ENCODE results near the gene SPON2. TPM values are rescaled to one million over a fixed set of nuclear protein-coding genes. Genes with fewer than 3 reads are reported as not detected.

SPON2 gene
- total RNA-seq, 3 donors from 2014 or later (not counting 1 experiment from before 2014, with no cell fraction given): 1,124 to 1,574 (median 1,339) TPM

DNA sequence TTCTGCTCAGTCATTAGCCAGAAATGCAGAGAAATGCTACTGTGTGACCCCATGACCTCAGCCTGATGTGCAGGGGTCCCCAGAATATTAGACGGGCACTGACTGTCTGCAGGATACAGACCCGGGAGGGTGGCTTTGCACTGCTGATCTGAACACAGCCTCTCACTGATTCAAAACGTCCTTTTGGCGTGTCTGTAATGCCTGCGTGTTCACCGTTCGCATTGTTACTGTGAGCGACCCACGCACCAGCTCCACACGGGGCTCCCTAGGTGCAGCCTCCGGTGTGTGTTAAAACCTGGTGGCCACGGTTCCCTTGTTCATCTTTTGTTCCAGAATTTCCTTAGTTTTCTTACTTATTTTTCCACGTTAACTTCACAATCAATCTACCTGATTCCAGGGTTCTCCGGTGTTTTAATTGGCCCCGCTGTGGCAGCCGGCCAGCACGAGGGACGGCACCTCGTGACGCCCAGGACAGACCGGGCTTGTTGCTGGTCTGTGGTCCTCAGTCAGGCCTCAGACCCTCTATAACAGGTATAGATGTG is 32.0 kb upstream of the SPON2 start:
- no peaks in the 10 kb centered on the region for H3K27me3 ChIP-seq (ENCODE audit: control insufficient read depth, insufficient read depth, low read length)
- H3K4me1 Mint-ChIP-seq: peaks cover 53 to 72% of the 10 kb centered on the region in 2 donors
- peak overlapping the region; percentile 92 for H3K4me3 Mint-ChIP-seq

DNA sequence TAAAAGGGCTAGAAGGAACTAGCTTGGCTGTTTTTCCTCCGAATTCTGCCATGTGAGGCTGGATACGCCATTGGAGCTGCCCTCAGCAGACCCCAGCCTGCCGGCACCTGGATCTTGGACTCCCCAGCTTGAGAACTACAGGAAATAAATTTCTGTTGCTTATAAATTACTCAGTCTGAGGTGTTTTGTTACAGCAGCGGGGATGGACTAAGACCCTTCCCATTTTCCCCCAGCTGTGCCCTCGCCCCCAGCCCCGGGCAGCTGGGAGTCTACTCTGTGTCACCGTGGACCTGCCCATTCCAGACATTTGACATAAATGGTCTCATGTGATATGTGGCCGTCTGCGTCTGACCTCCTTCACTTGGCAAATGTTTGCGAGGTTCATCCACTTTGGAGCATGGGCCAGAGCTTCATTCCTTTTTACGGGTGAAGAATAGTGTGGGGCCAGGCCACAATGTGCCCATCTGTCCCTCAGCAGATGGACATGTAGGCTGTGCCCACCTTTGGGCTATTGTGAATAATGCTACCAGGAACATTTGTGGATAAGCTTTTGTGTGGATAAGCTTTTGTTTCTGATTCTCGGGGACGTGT is 30.7 kb upstream of the SPON2 start:
- peak overlapping the region; percentile 89 for H3K27ac ChIP-seq (ENCODE audit: low read length)
- Mint-ChIP-seq H3K36me3 (peaks cover 5% of the 10 kb centered on the region), H3K9me3 (no peaks in the 10 kb centered on the region), H3K27me3 (ENCODE audit: low read depth in 2 of 2) (no peaks in the 10 kb centered on the region), H3K4me1 (peaks cover 53 to 71% of the 10 kb centered on the region in 2 donors), H3K4me3 (peak overlapping the region; percentile 92), H3K27ac (peak overlapping the region; percentile 98 to 100)
- H3K27me3 ChIP-seq (ENCODE audit: control insufficient read depth, insufficient read depth, low read length): no peaks in the 10 kb centered on the region
- 61% methylated on average over 13 of the region's 13 CpGs for WGBS (ENCODE audit: insufficient coverage)
- H3K4me3 ChIP-seq (ENCODE audit: low read length): no peak overlapping the region
- TF ChIP-seq, protein P1, sequence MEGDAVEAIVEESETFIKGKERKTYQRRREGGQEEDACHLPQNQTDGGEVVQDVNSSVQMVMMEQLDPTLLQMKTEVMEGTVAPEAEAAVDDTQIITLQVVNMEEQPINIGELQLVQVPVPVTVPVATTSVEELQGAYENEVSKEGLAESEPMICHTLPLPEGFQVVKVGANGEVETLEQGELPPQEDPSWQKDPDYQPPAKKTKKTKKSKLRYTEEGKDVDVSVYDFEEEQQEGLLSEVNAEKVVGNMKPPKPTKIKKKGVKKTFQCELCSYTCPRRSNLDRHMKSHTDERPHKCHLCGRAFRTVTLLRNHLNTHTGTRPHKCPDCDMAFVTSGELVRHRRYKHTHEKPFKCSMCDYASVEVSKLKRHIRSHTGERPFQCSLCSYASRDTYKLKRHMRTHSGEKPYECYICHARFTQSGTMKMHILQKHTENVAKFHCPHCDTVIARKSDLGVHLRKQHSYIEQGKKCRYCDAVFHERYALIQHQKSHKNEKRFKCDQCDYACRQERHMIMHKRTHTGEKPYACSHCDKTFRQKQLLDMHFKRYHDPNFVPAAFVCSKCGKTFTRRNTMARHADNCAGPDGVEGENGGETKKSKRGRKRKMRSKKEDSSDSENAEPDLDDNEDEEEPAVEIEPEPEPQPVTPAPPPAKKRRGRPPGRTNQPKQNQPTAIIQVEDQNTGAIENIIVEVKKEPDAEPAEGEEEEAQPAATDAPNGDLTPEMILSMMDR (IDR thresholded peaks at IDR 0.05): no peak
- peaks cover 95% of the 10 kb centered on the region for H3K4me1 ChIP-seq (ENCODE audit: control insufficient read depth, insufficient read depth, low read length)
- peaks cover 7% of the 10 kb centered on the region for H3K36me3 ChIP-seq (ENCODE audit: control insufficient read depth, insufficient read depth, low read length)
- DNase-seq (peak in 1 of 2 donors; percentile 26), ATAC-seq (no peak)
- intact Hi-C loops (cut with micrococcal nuclease): loop anchor here (1.0 to 5.0 kb wide), 3 partner anchors 16 to 271 kb away; partner anchors contain the start of genes GAK and TMEM175
- H3K9me3 ChIP-seq (ENCODE audit: control insufficient read depth, insufficient read depth, low read length): no peaks in the 10 kb centered on the region

More for the DNA sequence above, 32.0 kb upstream of the SPON2 start:
- no peaks in the 10 kb centered on the region for H3K36me3 Mint-ChIP-seq
- peak; percentile 18 to 26 for DNase-seq
- H3K27ac Mint-ChIP-seq: peak overlapping the region; percentile 98 to 100
- 78% methylated on average over 21 of the region's 21 CpGs for WGBS (ENCODE audit: insufficient coverage)
- no peaks in the 10 kb centered on the region for H3K27me3 Mint-ChIP-seq (ENCODE audit: low read depth in 2 of 2)
- H3K9me3 Mint-ChIP-seq: no peaks in the 10 kb centered on the region
- Histone ChIP-seq H3K4me1 (ENCODE audit: control insufficient read depth, insufficient read depth, low read length) (peaks cover 95% of the 10 kb centered on the region), H3K27ac (ENCODE audit: low read length) (peak overlapping the region; percentile 89), H3K36me3 (ENCODE audit: control insufficient read depth, insufficient read depth, low read length) (peaks cover 5% of the 10 kb centered on the region), H3K9me3 (ENCODE audit: control insufficient read depth, insufficient read depth, low read length) (no peaks in the 10 kb centered on the region), H3K4me3 (ENCODE audit: low read length) (peak overlapping the region; percentile 11)
- TF ChIP-seq, protein P1 (IDR thresholded peaks at IDR 0.05): no peak
- intact Hi-C loops (cut with micrococcal nuclease): loop anchor here (5.0 kb wide), 1 partner anchor 272 kb away; the partner anchor contains the start of genes GAK and TMEM175
- ATAC-seq: no peak

DNA sequence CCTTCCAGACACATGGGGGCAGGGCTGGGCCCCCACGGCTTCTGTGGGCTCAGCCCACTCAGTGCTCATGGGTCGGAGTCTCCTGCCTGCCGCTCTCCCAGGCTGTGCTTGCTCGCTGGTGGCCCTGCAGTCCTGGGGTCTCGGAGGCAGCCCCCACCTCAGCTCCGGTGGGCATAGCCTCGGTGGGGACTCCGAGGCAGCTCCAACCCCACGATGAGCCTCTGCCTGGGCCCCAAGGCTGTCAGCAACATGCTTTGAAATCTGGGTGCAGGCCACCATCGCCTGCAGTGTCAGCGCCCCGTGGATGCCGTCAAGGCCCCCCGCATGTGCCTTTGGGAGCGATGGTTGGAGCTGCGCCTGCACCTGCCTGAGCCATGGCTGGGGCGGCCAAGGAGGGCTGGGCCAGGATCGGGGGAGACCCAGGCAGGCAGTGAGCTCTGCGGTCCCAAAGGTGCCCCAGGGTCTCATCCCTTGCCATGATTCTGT is 30.2 kb upstream of the SPON2 start:
- Mint-ChIP-seq H3K4me1 (peaks cover 57 to 75% of the 10 kb centered on the region in 2 donors), H3K27me3 (ENCODE audit: low read depth in 2 of 2) (no peaks in the 10 kb centered on the region), H3K27ac (peak overlapping the region; percentile 98 to 100), H3K36me3 (peaks cover 9% of the 10 kb centered on the region), H3K4me3 (peak overlapping the region; percentile 92), H3K9me3 (no peaks in the 10 kb centered on the region)
- Histone ChIP-seq H3K27me3 (ENCODE audit: control insufficient read depth, insufficient read depth, low read length) (no peaks in the 10 kb centered on the region), H3K36me3 (ENCODE audit: control insufficient read depth, insufficient read depth, low read length) (peaks cover 10% of the 10 kb centered on the region), H3K4me1 (ENCODE audit: control insufficient read depth, insufficient read depth, low read length) (peaks cover 98% of the 10 kb centered on the region), H3K27ac (ENCODE audit: low read length) (peak overlapping the region; percentile 89), H3K4me3 (ENCODE audit: low read length) (peak overlapping the region; percentile 1), H3K9me3 (ENCODE audit: control insufficient read depth, insufficient read depth, low read length) (no peaks in the 10 kb centered on the region)
- 78% methylated on average over 19 of the region's 19 CpGs for WGBS (ENCODE audit: insufficient coverage)
- DNase-seq: no peak
- TF ChIP-seq, protein P1 (IDR thresholded peaks at IDR 0.05): no peak
- intact Hi-C loops (cut with micrococcal nuclease): loop anchor here (1.0 to 5.0 kb wide), 5 partner anchors 16 to 270 kb away; partner anchors contain the start of genes GAK and TMEM175
- no peak for ATAC-seq

All from natural killer cell (primary cell).